HG02973 (cell line): ENCODE results near the gene ARHGAP10.

ENCODE experiments used
- ATAC-seq: cut with Tn5 transposase; IDR thresholded peaks from one replicate; pipeline ENCODE4 v1.9.1; 2021; ENCODE audit warnings: moderate library complexity; ENCODE audit not compliant: unreplicated experiment

The ARHGAP10 gene

DNA sequence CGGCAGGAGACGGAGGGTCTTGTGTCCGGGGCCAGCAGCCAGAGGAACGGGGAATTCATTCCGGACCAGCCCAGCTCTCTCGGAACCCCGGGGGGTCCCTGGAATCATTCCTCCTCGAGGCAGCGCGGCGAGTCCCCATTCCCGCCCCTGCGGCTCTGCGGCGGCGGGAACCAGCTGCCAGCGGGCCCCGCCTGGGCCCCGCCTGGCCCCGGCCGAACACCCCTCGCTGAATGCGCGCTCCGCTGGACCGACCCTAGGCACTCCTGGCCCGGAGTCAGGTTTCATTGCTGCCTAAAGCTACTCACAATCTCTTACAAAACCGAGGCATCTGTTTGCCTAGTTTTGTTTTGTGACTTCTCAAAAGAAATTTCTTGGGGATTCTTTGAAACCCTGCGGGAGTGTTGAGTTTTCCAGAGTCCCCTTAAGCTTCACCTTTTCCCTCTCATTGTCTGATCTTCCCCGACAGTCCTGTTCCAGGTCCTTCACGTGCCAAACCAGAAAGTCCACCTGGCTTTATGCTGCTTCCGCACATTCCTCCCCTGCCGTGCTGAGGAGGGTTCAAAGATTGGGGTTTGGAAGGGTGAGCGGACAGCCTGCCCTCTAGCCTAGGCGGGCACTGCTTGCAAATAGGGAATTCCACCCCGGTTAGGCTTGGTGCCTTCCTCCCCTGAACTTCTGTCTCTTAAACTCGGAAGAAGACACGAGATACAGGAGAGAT is 789 bp downstream of the ARHGAP10 start:
- ATAC-seq = peak; percentile 26

DNA sequence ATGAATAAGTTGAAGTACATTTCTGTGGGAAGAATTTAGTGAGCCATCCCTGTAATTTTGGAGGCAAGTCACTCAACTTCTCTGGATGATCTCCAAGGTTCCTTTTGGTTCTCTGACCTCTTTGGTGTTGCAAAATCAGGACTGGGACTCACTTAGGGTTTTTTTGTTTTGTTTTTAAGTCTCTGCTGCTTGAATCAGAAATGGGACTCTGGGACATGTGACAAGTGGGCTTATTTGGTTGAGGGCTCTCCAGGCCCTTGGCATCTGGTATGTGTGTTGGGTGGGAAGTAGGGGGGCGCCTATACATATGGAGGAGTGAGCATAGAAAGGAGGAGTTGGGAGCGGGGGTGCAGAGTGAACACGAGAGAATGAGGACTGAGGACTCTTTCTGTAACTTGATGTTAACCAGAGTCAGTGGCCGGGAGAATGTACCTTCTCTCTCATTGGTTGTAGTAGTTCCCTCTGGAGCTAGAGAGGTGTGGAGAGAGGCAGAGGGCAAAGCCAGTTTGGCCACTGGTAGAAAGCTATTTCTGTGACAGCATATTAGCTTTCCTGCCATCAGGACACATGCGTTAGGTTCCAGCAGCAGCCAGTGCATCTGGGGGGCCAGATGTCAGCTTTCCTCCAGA is 1.9 kb downstream of the ARHGAP10 start:
- ATAC-seq = no peak

DNA sequence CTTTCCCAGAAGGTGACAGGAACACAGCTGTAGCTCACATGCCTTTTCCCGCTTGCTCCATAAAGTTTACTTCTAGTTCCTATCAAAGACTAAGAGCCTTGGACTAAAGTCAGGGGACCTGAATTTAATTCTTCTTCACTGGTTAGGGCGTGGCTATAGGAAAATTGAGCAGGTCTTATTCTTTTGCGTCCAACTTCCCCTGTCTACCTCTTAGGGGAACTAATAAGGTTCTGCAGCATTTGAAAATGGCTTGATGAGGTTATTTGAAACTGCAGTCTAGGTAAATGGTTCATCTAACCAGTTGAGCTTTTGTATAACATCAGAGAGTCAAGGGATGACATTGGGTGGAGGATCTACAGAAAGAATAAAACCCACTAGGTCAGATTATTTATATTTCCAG is 2.6 kb downstream of the ARHGAP10 start:
- ATAC-seq = no peak

DNA sequence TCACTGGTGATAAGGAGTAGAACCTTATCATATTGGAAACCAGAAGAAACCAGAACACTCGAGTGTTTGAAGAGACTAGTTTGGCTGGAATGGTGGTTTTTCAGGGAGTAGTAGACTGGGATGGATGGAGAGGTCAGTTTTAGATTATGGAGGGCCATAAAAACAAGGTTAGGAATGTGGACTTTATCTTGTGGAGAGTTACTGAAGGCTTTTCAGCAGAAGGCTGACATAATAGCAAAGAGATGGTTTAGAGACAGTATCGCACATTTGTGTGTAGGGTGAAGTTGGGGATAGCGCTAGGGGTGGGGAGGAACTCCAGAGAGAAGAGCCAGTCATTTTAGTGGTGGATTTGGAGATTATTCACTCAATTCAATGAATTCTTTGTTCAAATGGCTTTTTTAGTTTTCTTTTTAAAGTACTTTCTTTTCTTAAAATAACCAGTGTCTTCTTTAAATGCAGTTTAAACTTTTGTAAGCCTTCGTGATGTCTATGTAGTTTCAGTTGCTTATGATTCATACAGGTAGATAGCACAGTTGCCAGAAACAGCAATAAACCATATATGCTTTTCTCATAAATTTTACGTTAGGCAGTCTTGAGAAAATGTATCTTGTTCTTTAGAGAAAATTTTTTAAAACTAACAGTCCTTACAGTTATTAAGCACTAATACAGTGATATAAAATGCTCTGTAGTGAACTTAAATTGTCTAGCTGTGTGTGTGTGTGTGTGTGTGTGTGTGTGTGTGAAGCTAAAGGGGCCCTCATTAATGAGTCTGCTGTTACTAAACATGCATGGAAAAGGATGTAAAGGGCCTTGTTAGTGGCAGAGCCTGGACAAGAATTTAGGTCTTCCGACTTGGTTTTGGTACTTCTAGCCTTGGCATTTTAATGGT is 3.8 kb downstream of the ARHGAP10 start:
- peak; percentile 35 for ATAC-seq

DNA sequence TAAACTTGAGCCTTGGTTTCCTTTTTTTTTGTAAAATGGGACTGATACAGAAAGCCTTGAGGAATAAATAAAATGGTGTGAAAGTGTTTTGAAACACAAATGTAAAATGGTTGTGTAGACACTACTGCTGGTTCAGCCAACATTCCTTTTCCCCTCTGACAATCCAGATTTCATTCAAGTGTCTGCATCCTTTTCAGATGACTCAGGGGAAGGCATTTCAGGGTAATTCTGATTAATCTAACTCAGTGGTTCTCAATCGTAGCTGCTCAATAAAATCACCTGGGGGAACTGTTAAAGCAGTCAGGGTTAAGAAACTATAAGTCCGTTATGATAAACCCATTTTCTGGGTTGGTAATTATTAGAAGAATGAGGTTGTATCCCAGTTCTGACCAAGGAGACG is 4.6 kb downstream of the ARHGAP10 start:
- no peak for ATAC-seq

DNA sequence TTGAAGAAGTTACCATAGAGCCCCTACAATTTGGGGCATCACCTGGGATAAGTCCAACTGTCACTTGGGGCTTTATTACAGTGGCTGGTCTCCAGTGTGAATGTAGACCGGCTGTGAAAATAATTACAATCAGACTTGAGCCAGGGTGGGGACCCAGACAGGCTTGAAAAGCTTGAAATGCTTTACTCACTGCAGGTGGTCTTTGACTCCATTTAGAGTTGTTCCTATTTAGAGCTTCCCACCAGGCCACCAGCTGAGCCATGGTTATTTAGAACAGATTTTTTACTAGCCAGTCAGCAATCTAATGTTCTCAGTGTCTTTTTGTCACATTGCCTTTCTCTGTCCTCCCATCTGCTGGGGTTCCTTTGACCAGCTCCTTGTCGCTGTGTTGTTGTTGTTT is 5.7 kb downstream of the ARHGAP10 start:
- no peak for ATAC-seq

DNA sequence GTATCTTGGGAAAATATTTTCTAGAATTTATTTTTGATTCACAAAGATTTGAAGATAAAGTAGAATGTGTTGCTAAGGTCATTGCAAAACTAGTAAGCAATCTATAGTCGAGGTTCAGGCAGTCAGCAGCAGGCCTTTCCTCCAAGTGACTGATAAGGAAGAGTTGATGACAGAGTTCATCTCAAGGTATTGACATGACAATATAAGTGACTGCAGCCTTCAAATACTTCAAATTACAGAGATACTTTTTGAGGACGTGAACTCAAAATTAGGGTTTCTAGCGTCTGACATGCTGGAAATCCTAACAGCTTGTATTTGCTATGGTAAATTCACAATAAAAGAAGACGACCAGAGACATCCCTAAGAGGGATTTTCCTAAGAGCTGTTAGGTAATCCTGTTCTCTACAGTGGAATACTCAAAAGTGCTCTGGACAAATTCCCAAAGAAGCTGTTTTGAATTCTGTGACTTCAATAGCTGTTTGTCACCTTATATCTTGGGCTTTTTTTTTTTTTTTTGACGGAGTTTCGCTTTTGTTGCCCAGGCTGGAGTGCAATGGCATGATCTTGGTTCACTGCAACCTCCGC is 7.4 kb downstream of the ARHGAP10 start:
- no peak for ATAC-seq

DNA sequence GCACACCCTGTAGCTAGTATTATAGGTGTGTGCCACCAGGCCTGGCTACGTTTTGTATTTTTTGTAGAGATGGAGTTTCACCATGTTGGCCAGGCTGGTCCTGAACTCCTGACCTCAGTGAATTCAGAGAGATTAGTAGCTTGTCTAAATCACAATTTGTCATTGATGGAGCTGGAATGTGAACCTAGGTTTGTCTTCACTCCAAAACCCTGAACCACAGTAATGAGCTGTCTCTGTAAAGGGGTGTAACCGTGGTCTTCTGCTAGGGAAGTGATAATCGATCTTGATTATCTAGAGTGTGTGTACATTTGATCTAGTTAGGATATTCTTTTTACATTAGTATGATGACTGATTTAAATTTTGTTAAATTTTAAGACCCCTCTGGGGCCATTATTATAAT is 8.3 kb downstream of the ARHGAP10 start:
- ATAC-seq = no peak

DNA sequence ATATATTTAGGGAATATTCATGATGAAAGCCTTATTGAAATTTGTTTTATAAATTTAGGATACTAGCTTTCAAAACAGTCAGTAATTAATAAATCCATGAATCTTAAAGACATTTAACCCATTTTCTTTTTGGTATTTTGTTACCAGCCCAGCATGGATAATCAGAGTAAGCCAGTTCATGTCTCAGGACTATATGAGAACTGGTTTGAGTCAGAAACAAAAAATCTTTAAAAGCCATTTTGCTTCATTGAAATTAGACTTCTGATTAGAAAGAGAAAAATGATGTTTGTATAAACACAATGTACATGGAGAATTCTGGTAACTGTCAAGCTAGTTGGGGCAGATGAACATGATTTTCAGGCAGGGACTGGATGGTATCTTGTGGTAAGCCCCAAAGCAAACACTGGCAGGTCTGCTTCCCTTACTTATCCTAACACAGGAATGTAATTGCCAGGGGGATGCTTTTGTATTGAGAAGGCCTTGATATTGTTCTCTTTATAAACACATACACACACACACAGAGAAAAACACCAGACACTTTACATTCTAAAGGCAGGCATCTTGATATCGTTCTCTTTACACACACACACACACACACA is 9.4 kb downstream of the ARHGAP10 start:
- no peak for ATAC-seq

DNA sequence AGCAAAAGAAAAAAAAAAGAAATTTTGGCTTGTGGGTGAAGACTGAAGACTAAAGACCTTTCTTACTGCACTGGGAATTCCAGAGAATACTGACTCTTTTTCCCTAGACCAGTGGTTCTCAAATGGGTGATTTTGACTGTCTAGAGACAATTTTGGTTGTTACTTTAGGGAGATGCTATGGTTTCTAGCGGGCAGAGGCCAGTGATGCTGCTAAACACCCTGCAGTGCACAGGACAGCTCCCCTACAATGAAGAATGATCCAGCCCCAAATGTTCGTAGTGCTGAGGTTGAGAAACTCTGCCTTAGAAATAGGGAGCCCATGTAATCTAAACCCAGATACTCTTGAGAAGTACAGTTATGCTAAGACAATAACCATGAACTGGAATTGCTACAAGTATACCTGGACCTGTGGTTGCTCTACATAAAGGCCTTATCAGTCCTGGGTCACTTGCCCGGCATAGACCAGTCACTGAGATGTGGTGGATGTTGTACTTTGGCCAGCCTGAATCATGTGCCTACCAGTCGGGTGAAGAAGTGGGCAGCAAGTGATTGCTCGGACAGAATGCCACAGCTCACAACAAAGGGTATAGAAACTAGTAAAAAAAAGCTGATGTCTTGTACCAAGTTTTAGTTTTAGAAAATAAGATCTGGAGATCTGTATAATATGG is 16.0 kb downstream of the ARHGAP10 start:
- ATAC-seq = no peak

DNA sequence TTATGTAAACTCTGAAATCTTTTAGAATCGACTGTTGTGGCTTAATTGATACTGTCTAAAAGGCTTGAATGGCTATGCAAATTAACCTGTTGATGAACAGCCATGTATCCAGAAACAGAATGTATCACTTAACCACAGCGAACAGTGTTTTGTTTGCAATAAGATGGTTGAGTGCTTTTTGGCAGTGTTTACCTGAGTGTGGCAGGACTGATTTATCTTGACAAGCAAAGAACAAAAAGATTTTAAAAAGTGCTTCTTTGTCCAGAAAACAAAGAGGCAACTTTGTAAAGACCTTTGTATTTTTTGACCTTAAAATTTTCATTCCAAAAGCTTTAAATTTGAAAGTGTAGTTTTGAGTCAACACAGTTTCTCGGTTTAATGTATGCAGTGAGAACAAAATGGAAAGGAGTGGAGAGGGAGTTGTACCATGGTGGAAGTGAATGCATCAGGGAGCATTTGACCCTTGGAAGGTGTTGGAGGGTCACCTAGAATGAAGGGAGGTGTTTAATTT is 18.0 kb downstream of the ARHGAP10 start:
- ATAC-seq = peak; percentile 94

DNA sequence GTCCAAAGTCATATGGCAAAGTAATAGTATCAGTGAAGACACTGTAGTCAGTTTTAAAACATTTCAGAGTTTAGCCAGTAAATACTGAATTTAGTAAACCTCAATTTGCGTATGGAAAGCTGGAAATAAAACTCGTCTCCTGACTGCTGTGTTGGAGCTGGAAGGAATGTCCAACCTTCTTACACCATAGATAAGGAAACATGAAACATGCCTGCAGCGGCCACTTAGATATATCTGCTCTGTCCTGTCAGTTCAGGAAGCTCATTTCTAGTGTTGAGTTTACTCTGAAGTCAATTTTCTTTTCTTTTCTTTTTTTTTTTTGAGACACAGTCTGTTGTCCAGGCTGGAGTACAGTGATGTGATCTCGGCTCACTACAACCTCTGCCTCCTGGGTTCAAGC is 21.2 kb downstream of the ARHGAP10 start:
- no peak for ATAC-seq

DNA sequence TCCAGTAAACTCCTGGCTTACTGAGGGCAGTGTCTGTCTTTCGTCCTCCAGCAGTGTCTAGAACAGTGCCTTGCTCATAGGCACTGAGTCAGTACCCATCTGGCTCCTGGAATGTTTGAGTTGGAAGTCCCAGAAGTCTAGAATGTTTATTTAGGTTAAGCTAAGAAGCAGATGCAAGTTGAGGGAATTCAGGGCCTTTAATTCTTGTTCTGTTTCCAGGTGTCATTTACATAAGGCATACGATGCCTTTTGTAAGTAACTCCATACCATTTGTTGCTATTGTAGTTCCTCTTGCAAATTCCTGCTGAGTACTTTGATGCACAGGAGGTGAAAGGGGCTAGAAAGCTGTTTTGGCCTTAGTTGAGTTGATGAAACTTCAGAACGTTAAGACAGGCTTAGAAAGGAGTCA is 22.2 kb downstream of the ARHGAP10 start:
- ATAC-seq = no peak

DNA sequence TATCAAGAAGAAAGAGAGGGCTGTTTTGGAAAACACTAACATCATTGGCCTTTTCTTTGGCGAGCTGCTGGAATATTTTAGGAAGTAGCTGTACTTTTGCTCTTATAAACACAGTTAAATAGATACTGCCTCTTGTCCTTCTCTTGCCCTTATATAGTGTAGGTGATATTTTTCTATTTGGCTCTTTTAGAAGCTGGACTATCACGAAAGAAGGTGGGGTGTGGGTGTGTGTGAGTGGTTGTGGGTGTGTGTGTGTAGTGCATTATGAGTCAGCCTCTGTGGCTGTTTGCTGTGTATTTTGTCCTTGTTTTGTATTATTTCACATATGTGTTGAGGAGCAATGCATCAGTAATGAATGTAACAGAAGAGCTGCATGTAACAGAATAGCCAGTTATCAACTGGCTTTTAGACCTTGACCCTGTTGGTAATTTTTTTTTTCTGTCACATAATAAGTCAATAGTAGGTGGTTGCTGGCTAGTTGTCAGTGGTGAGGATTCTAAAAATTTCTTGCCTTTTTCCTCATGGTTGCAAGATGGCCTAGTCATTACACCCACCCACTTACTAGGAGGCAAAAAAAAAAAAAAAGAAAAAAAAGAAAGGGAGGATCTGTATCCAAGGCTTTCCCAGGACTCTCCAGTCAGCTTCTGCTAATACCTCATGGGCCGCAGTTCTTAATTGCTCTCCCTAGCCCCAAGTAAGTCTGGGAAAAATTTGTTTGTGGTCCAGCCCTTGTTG is 23.8 kb downstream of the ARHGAP10 start:
- no peak for ATAC-seq

DNA sequence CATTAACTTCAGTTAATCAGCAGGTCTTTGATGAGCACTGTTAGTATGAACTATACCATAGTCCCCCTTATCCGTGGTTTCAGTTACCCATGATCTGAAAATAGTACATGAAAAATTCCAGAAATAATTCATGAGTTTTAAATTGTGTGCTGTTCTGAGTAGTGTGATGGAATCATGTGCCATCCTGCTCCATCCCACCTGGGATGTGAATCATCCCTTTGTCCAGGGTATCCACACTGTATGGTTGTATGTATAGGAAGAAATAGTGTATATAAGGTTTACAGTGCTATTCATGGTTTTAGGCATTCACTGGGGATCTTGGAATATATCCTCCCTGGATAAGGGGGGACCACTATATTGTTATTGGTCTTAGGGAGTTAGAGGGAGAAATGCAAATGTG is 24.5 kb downstream of the ARHGAP10 start:
- no peak for ATAC-seq

DNA sequence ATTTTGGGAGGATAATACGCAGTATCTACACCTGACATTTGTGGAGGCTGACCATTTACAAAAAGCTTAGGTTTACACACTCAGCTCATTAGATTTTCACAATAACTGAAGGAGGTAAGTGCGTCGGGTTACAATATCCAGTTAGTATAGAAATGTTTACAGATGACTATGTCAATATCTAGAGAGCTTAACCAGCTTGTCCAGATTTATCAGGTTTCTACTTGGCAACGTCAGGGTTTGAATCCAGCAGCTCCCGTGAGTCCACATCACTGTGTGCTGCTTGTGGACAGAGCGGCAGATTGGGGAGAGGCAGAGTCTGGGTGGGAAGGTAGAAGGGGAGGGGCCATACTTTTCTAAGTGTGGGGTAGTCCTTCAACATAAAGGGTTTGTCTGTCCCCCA is 28.3 kb downstream of the ARHGAP10 start:
- ATAC-seq = no peak

DNA sequence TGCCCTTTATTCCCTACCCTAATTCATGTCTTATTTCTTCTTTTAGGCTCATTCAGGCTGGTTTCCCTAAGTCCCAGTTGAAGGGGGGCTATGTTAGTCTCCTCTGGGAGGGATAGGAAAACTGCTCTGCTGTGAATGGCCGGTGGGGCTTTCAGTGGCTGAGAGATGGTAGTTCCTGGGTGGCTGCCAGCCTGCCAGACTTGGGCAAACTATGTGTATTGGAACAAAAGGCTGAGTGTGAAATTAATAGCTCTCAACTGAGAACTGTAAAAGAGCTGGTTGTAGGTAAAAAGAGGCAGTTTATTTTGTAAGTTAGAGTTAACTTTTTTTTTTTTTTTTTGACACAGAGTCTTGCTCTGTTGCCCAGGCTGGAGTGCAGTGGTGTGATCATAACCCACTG is 28.8 kb downstream of the ARHGAP10 start:
- no peak for ATAC-seq

DNA sequence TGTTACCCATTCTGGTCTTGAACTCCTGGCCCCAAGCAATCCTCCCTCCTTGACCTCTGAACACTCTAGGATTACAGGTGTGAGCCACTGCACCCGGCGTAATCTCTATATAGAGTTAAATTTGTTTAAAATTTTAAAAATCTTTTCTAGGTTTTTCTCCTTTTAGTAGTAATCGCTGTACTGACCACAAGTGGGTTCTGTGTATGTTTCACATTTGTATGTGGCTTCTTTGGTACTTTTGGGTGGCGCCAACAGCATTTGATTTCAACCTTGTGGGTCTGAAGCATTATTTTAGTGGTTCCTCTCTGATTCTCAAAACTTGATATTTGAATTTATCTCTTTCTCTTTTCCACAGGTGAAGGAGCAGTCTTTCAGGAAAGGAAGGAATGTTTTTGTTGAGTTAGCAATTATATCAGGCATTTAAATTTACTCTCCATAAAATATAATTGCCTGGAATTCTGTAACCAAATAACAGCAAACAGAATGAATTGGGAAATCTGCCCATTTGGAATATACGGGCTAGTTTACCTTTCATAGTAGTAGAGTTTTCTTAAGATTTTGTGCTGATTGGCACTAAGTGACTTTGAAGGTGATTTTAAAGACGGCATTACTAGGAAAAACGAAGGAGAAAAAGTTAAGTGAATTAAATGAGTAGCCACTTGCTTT is 29.5 kb downstream of the ARHGAP10 start:
- ATAC-seq = no peak

DNA sequence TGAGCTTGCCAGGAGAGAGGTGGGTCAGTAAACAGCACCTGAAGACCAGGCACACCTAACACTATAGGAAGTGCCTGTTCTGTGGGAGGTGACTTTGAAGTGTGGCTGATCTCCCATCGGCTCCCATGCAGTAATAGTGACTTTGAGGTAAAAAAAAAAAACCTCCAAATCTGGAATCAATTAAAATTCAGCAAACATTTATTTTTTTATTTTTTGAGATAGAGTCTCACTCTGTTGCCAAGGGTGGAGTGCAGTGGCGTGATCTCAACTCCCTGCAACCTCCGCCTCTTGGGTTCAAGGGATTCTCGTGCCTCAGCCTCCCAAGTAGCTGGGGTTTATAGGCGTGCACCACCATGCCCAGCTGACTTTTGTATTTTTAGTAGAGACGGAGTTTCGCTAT is 32.4 kb downstream of the ARHGAP10 start:
- ATAC-seq = no peak
